IPS DF 4.7 (cell line): ENCODE data around the gene GALNT2.

Source experiments
- DNase-seq: peaks from one replicate; pipeline ENCODE4 v3.0.0-alpha.2; 2013; ENCODE audit warnings: low spot score; ENCODE audit errors: extremely low read depth

GALNT2 gene

GRCh38 chr1:230205719-230206198, 138.7 kb downstream of the GALNT2 start:
- DNase-seq, result no peak

DNA sequence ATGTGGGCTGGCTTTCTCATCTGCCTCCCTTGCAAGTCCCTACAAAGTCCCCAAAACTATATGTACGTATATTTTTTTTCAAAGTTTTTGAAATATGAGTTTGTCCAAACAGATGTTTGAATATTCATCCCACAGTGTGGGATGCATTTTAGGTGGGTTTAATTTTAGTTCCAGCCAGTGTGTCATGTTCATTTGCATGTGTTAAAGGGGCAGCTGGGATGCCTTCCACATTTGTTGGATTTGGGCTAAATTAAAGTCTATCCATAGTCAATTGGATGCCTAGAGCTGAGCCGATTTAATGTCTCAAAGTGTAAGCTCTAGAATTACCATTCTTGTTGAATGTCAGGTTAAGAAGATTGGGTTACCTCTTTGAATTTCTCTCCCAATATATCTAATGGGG, 139.2 kb downstream of the GALNT2 start:
- no peak for DNase-seq

DNA sequence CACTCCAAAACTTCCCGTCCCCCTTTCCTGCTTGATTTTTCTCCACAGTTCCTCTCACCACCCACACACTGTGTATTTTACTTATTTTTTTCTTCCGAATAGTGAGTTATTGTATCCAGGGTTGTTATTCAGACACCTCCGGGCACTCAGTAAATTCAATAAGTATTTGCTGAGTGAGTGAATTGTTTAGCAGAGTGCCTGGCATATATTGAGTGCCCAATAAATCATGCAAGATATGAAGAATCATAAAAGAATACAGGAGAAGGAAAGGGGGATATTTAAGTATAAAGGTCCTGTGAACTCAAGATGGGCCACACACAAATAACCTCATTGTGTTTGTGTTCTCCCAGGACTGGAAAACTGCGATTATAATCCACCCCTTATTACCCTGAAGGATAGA, 139.9 kb downstream of the GALNT2 start:
- no peak for DNase-seq

DNA sequence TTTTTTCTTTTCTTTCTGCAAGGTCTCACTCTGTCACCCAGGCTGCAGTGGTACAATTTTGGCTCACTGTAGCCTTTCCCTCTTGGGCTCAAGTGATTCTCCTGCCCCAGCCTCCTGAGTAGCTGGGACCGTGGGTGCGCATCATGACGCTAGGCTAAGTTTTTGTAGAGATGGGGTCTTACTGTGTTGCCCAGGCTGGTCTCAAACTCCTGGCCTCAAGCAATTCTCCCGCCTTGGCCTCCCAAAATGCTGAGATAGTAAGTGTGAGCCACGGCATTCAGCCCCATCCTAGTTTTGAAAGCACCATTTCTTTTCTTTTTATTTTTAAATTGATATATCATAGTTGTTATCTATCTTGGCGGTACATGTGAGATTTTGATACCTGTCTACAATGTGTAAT, 140.6 kb downstream of the GALNT2 start:
- no peak for DNase-seq

DNA sequence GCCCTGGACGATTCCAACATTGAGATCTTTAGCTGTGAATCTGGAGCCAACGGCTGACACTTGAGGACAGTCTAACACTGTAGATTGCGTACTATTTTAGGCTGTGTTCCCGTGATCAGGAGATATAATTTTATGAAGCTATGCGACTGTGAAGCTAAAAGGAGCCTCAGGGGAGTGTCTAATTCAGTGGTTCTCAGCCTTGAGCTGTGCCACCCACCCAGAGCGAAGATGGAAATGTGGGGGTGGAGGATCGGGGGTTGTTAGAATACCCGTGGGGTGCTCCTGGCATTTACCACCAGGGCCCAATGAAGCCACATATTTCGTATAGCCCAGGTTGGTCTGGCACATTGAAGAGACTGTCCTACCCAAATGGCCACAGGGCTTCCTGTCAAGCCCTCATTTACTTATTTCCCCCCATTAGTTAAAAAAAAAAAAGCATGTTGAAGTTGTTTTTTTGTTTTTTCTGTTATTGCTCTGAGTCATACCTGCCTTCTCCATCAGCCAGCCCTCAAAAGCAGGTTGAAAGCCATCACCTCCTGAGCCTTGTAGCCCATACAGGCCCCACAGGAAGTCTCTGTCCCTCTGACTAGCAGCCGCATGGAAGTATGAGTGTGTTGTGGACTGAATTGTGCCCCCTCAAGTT, 141.7 kb downstream of the GALNT2 start:
- no peak for DNase-seq

DNA sequence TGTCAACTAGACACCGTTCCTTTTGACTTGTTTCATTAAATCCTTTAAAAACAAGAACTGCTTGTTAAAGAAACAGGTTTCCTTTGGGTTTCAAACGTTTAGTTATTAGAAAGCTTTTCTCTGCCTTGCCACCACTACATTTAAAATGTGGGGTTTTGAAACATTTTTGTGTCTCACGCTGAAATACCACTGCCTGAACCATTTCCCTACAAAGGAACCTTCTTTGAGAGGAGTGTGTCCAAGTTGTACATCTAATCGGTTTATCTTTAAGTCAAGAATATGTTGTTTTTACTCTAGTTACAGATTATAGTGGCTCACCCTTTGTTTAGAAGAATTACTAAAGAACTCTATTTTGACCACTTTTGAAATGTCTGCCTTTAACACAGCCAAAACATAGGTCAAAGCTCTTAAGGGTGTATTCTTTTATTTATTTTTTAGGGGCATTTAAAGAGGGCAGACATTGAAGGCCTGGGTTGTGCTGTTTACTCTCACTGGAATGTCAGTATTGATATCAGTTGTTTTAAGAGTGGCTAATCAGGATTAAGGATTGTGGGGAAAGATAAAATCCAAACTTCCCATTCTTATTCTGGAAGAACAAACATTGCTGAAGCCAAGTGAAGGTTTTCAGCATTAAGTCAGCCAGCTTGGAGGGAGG, 143.4 kb downstream of the GALNT2 start:
- DNase-seq, result no peak

DNA sequence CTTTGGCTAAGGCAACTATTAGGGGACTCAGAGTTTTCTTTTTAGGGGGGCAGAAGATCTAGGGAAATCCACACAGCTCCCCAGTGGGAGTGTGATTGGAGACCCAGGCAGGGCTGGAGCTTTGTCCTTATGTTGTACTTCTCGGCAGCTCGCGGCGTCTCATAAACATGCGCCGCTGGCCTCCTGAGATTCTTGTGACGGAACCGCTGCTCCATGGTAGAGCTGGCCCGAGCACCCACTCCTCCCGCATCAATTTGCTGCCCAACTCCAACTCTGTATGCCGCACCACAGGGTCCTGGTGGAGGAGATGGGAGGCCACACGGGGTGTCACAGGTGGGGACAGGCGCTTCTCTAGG, 143.9 kb downstream of the GALNT2 start:
- no peak for DNase-seq

DNA sequence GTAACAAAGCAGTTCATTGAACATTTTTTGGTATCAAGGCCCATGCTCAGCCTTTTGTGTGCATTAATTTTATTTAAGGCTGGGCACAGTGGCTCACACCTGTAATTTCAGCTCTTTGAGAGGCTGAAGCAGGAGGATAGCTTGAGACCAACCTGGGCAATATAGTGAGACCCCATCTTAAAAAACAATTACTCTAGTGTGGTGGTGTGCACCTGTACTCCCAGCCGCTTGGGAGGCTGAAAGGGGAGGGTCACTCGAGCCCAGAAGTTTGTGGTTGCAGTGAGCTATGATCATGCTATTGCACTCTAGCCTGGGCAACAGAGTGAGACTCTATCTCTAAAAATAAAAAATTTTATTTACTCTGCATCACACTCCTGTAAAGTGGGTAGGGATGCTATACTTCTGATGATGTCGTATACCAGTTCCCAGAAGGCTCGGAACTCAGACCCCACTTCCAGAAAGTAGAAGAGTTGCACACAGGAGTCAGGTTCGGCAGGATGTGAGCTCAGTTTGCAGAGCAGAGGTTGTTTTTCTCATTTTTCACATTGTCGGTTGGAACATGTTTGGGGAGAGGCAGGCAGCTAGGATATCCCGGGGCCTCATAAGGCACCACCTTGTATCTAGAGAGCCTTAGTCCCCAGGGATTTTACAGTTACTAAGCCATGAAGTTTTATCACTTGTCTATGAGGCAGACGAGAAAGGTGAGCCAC, 144.6 kb downstream of the GALNT2 start:
- DNase-seq, result no peak

DNA sequence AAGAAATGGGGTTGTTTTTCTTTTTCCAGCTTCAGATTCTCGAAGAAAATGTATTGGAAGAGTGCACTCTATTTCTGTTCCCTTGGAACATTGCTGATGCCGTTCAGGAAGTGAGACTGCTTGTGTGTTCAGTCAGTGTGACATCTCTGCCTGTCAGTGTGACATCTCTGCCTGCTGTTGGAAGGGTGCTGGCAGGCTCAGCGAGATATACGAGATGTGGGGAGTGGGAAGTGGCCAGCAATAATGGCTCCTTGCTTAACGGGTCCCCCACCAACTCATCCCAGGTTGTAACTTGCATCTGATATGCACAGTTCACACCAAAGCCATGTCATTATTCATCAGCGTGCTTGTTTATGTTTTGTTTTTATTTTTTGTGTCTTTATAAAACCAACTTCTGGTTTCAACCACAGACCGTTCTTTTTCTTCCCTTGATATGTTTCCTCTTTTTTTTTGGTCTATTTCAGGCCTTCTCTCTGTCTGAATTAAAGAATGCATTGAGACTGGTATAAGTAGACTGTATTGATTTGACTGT, 145.4 kb downstream of the GALNT2 start:
- DNase-seq, result no peak

DNA sequence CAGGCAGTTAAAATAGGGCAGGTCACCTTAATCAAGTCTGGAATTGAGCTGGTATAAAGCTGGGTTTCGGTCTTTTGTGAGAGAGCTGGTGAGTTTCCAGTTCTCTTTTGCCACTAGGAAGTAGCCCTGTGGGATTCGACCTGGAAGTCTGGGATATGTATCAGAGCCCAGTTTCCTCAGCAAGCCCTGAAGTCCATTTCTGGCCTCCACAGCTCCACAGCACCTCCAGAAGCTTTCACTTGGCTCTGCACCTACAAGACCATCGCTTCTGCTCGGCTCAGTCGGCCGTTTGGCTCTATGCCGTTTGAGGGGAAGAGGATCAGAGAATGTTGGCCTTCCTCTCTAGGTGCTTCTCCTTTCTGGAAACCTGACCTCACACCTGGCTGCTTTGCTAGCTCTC, 148.0 kb downstream of the GALNT2 start:
- DNase-seq, result no peak

- DNase-seq, result no peak
These were observed 148.5 kb downstream of the GALNT2 start for GRCh38 chr1:230215529-230215928.

DNA sequence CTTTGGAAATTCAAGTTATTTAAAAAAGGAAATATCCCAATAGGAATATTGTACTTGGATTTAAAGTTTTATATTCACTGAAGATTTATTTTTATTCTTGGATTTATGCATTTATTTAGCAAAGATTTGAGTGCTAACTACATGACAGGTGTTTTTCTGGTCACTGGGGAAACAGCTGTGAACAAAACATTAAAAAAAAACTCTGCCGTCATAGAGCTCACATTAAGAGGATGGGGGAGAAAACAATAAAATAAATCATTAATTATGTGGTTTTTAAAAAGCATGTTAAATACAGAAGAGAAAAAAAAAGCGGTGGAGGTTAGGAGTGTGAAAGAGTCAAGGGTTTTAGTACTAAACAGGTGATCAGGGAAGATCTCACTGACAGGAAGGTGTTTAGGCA, 149.9 kb downstream of the GALNT2 start:
- no peak for DNase-seq

DNA sequence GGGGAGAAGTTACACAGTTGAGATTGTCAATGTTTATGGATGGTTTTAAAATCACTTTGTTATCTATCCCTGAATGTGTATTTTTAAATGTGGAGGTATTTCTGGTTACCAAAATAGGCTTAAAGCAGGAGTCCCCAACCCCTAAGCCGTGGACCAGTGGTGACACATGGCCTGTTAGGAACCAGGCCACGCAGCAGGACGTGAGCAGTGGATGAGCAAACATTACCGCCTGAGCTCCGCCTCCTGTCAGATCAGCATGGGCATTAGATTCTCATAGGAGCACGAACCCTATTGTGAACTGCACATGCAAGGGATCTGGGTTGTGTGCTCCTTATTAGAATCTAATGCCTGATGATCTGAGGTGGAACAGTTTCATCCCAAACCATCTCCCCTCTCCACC, 151.6 kb downstream of the GALNT2 start:
- no peak for DNase-seq

DNA sequence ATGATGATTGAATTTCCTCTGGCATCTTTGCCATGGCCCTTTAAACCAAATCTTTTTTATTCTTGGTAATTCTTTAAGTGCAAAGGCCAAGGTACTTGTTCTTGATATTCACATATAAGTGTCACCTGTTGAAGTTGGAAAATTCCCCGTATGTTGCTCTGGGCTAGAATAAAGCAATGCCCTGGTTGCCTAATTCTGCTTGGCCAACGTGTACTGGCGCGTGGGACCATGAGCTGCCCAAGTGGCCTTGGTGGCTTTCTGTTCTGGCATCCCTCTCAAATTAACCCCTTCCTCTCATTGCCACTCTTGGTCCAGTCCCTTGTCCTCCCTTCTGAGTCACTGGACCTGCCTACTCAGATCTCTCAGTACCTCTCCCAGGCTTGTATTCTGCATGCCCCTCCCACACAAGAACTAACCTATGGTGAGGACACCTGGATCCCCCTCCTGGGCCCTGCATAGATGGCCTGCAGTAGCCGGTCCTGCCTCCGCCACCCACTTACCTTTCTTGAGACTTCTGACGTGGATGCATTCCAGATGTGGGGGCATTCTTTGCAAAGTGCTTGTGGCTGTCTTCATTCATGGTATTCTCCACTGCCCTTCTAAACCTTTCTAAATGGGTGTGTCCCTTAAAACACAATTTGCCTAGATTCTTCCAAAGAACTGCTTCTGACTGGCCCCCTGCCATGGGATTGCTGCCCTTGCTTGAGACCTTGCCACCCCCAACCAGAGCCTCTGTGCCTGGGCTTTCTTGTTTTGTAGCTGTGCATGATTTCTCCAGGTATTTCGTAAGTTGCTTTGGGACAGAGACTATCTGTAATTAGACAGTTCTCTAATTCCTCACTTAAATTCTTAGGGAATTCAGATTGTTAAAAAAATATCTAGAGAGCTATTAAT, 152.4 kb downstream of the GALNT2 start:
- DNase-seq, result no peak

- DNase-seq, result no peak
These were observed 153.4 kb downstream of the GALNT2 start for GRCh38 chr1:230220478-230220877.

GRCh38 chr1:230220907-230221306, 153.9 kb downstream of the GALNT2 start:
- no peak for DNase-seq

- DNase-seq, result no peak
These were observed 155.6 kb downstream of the GALNT2 start for GRCh38 chr1:230222678-230223077.

GRCh38 chr1:230224101-230224960, 157.3 kb downstream of the GALNT2 start:
- no peak for DNase-seq

DNA sequence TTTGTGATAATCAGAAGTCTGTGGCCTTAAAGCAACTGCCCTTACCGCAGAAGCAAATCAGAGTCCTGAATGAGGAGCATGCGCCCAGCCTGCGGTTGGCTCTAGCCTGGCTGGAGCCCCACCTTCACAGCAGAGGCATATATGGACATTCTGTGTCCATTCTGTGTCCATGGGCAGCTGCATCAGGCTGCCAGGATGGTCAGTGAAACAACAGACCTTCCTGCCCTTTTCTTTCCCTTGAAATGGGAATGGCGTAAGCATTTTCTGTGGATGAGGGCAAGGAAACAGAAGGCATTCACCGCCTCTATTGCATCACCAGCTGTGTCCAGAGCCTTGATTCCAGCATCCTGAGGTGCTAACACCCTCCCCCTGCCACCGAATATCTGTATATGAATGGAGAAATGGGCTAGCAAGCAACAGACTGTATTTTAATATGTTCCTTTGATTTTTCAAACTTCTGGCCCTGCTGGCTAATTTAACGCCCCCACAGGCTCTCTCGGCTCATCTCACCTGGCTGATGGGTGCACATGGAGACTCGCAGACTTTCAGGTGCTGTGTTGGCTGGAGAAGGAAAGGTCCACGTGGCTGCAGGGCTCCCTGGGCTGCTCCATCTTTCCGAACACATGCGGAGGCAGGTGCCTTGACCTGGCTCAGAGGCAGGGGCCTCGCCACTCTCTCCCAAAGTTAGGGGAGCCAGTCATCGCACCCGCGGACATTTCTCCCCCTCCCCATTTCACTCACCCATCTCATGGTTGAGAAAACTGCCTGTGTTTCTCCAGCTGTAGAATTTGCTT, 159.2 kb downstream of the GALNT2 start:
- no peak for DNase-seq

DNA sequence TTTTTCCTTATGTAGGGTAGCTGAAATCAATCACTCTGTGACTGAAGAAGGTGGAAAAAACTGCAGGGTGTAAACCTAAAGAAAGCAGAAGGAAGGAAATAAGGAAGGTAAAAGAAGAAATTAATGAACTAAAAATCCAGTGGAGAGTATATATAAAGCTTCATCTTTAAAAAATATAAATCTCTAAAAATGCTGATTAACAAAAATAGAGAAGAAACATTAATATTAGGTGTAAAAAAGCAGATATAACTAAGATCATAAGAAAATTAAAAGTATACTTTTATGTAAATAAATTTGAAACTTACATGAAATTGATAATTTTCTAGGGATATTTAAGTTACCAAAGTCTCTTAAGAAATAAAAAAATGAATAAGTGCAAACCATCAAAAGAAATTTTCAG, 159.8 kb downstream of the GALNT2 start:
- no peak for DNase-seq
